Measurements from ENCODE around the gene SMYD3. TPM values are rescaled to one million over a fixed set of nuclear protein-coding genes. Genes with fewer than 3 reads are reported as not detected.

Gene SMYD3
- total RNA-seq (2014; rRNA removed; shearing (Covaris generic)): 25.9 and 29.7 TPM in 2 replicates

GRCh38 chr1:246506674-246507481 lies at the start of gene SMYD3:
TSS of gene SMYD3 (minus strand) at chr1:246507279.

Small RNA genes lying within 50 kb of the gene (small RNA-seq; reads per million reads assigned to genes)
- gene AL356583.2 (not detected), gene RF00019 (not detected), gene RNU6-1283P (not detected)

Other genes starting within 250 kb of the SMYD3 start
- gene TFB2M, start 59.0 kb upstream of the SMYD3 start, total RNA-seq (2014; rRNA removed; shearing (Covaris generic)): 60.6 and 63.3 TPM in 2 replicates
- gene CNST, start 59.2 kb upstream of the SMYD3 start, total RNA-seq (2014; rRNA removed; shearing (Covaris generic)): 22.5 and 25.9 TPM in 2 replicates
- 54.3 and 54.7 TPM in 2 replicates for gene SCCPDH, start 217.1 kb upstream of the SMYD3 start, total RNA-seq (2014; rRNA removed; shearing (Covaris generic))

Measured in A375 (cell line).